Activated CD8-positive, alpha-beta memory T cell treated with anti-CD3 and anti-CD28 coated beads for 36 hours (primary cell): ENCODE results near the gene MARCKSL1. TPM values are rescaled to one million over a fixed set of nuclear protein-coding genes. Genes with fewer than 3 reads are reported as not detected.
"Not testable (repeated sequence)": the region's sequence is repeated elsewhere in the genome, so short reads cannot be mapped to it uniquely, and the experiment has no call there.

Experiments used
- CTCF ChIA-PET: fragments of 350-600 bp; sonication (Branson Sonifier 250); formaldehyde crosslinking; loops from one replicate; lab custom pipeline; 2021; ENCODE audit warnings: antibody characterized with exemption; lab: Charles Lee
- POLR2A ChIA-PET: fragments of 350-600 bp; sonication (Branson Sonifier 250); formaldehyde crosslinking; loops from one replicate; lab custom pipeline; 2021; ENCODE audit warnings: antibody characterized with exemption; lab: Charles Lee
- total RNA-seq, 2 experiments: library from RNA; stranded (reverse); gene quantifications; one replicate each; pipeline ENCODE4 v1.2.3, GENCODE V29; 2021

The MARCKSL1 gene
- total RNA-seq, 2 experiments from 2014 or later = 13.0 to 13.4 TPM

DNA sequence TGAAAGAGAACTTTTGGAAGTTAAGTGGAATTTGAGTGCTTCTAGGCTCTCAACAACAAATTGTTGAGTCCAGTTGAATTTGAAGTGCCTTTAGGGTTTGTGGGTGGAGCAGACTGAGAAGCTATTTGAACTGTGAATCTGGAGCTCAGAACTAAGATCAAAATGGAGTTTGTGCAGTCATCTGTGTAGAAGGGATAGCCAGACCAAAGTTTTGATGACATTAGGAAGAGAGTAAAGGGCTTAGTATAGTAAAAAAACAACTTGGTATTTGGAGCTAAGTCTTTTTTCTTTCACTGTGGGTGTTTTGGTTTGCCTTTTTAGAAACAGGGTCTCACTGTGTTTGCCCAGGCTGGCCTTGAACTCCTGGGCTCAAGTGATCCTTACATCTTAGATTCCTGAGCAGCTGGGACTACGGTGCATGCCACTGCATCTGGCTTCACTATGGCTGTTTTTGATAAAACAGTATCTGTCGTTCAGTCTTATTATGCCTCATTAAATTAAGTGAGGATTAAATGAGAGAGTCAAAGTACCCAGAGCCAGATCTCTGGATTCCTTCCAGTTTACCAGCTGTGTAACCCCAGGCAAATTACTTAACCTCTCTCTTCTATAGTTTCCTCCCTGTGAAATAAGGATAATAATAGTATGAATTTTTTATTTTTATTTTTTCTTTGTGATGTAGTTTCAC lies 24.2 kb downstream of the MARCKSL1 start:
- POLR2A ChIA-PET = no interaction called here
- CTCF ChIA-PET = no interaction called here

DNA sequence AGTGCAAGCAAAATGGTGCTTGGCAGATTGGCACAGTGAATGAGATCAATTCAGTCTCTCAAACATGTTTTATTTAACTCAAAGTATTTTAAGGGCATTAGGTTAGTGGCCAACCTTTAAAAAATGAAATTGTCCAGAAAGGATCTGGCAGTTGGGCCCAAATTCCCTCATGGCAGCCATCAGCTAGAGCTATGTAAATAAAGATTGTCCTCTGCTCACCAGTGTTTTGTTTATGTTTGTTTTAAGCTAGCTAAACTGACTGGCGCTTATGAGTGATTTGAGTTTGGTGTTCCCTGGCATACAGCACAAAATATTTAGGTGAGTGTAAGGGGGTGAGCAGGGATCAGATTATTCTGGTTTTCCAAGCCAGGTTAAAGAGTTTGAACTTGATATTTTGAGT lies 26.1 kb downstream of the MARCKSL1 start:
- ChIA-PET CTCF (interaction anchor here (0.6 kb wide), 2 partner anchors 95 to 1364 kb away, joined by 3 to 4 read pairs; no protein-coding TSS in a partner anchor), POLR2A (interaction anchor here (0.6 kb wide), 1 partner anchor 62 kb away, joined by 5 read pairs; no protein-coding TSS in a partner anchor)

DNA sequence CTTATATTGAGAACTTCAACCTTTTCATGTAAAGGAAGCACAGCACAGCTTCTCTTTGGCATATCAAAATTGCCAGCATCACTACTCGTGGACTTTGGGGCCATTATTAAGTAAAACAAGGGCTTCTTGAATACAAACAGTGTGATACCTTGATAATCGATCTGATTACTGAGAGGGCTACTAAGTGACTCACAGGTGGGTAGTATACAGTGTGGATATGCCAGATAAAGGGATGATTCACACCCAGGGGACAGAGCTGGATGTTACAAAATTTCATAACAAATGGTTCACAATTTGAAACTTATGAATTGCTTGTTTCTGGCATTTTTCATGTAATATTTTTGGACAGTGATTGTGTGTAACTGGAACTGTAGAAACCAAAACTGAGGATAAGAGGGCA lies 28.7 kb downstream of the MARCKSL1 start:
- ChIA-PET CTCF (no interaction called here), POLR2A (interaction anchor here (0.7 to 1.1 kb wide), 4 partner anchors 16 to 101 kb away, joined by 3 to 4 read pairs (median 4); partner anchors contain the start of genes HDAC1 and MARCKSL1)

- ChIA-PET CTCF (no interaction called here), POLR2A (interaction anchor here (0.7 kb wide), 2 partner anchors 8 to 69 kb away, joined by 3 to 6 read pairs; no protein-coding TSS in a partner anchor)
Measured at GRCh38 chr1:32305310-32305709, 30.7 kb downstream of the MARCKSL1 start.

DNA sequence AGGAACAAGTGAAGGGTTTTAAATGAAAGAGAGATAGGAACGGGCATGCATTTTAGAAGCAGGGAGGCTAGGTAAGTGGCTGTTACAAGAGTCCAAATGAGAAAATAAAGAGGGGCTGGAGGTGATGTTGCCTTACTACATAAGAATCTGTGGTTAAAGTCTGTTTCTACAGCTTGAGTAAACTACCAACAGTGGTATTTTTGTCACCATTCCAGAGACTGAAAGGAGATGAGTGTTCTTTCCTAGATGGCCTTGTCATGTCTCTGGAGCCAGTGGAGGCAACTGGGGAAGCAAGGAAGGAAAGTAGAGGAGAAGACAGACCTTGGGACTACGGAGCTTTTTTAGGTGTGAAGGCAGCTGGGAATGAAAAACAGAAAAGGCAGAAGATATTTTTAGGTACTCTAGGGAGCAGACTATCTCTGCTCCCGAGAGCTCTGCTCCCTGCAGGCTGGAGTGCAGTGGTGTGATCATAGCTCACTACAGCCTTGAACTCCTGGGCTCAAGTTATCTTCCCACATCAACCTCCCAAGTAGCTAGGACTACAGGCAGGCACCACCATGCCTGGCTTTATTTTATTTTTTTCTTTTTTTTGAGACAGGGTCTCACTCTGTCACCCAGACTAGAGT lies 31.9 kb downstream of the MARCKSL1 start:
- ChIA-PET POLR2A (interaction anchor here (0.5 to 0.6 kb wide), 4 partner anchors 23 to 55 kb away, joined by 3 to 6 read pairs (median 4); no protein-coding TSS in a partner anchor), CTCF (no interaction called here)

GRCh38 chr1:32303358-32303757 lies 32.7 kb downstream of the MARCKSL1 start:
- CTCF ChIA-PET = no interaction called here
- POLR2A ChIA-PET = interaction anchor here (0.6 kb wide), 1 partner anchor 51 kb away, joined by 3 read pairs; no protein-coding TSS in a partner anchor

DNA sequence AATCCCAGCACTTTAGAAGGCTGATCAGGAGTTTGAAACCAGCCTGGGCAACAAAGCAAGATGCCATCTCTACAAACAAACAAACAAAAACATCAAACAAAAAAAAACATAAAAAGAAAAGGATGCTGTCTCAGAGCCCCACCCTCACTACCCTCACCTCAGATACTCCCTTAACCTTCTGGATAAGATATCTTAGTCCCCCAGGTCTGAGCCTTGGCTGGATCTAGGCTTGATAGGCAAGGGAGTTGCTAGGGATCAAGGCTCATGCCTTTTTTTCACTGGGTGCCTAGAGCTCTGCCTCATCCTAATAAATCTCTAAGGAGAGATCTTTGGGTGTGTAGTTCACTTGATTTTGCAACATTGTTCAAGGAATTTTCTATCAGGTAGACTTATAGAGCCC lies 36.7 kb downstream of the MARCKSL1 start:
- ChIA-PET POLR2A (no interaction called here), CTCF (no interaction called here)

GRCh38 chr1:32298211-32298610 lies 37.8 kb downstream of the MARCKSL1 start:
- POLR2A ChIA-PET = not testable (repeated sequence)
- CTCF ChIA-PET = interaction anchor here (0.7 kb wide), 1 partner anchor 111 kb away, joined by 3 read pairs; no protein-coding TSS in a partner anchor

DNA sequence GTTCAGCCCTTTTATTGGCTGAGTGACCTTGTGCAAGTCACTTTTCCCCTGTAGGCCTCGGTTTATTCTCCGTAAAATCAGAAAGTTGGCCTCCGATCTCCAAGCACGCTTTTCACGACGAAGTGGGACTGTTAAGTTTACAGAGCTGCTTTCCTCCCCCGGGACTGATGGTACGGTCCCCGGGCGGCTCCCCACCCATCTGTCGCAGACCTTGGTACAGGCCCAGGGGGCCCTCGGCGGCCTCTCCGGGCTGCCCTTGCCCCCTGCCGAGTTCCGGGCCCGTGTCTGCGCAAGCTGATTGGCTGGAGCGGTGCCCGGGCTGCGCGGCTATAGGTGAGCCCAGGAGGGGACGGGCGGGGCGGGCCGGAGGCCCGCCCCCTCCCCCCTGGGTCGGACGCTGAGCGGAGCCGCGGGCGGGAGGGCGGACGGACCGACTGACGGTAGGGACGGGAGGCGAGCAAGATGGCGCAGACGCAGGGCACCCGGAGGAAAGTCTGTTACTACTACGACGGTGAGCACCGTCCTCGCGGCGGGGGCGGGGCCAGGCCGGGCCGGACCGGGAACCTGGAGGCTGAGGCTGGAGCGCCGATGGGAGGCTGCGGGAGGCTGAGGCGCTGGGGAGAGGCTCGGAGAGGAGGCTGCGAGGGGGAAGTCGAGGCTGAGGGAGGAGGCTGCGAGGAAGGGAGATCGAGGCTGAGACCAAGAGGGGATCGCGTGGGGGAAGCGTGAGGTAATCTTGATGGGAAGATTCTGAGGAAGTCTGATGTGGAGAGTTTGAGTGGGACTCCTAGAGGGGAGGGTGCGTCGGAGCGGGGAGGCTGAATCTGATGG lies 44.1 kb downstream of the MARCKSL1 start, which contains the start of gene HDAC1:
TSS of gene HDAC1 (plus strand) at position 376 of the 831 bp plus-strand sequence. CDS start at position 463, 87 bp downstream.
- ChIA-PET CTCF (interaction anchor here (0.7 to 1.4 kb wide), 6 partner anchors 9 to 76 kb away, joined by 3 to 4 read pairs (median 3); no protein-coding TSS in a partner anchor), POLR2A (interaction anchor here (0.5 to 1.8 kb wide), 15 partner anchors 9 to 670 kb away, joined by 3 to 13 read pairs (median 4); partner anchors contain the start of genes LCK, MARCKSL1 and TXLNA)

- POLR2A ChIA-PET = interaction anchor here (0.6 to 1.8 kb wide), 15 partner anchors 9 to 360 kb away, joined by 3 to 13 read pairs (median 4); partner anchors contain the start of genes LCK, MARCKSL1 and TXLNA
- CTCF ChIA-PET = interaction anchor here (0.7 to 1.6 kb wide), 8 partner anchors 8 to 85 kb away, joined by 3 to 4 read pairs (median 3); partner anchors contain the start of gene LCK
Measured at GRCh38 chr1:32291145-32291707, 44.8 kb downstream of the MARCKSL1 start.

DNA sequence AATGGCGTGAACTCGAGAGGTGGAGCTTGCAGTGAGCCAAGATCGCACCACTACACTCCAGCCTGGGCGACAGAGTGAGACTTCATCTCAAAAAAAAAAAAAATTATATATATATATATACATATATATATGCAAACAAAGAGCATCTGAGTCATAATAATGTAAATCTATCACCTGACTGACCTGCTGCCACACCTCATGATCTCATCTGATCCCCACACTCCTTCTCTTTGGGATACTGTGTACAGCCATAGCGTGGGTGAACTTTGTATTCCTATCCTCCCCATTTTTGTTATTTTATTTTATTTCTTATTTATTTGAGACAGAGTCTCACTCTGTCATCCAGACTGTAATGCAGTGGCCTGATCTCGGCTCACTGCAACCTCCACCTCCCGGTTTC lies 46.8 kb downstream of the MARCKSL1 start:
- POLR2A ChIA-PET = interaction anchor here (1.0 kb wide), 1 partner anchor 48 kb away, joined by 4 read pairs; no protein-coding TSS in a partner anchor
- CTCF ChIA-PET = no interaction called here

DNA sequence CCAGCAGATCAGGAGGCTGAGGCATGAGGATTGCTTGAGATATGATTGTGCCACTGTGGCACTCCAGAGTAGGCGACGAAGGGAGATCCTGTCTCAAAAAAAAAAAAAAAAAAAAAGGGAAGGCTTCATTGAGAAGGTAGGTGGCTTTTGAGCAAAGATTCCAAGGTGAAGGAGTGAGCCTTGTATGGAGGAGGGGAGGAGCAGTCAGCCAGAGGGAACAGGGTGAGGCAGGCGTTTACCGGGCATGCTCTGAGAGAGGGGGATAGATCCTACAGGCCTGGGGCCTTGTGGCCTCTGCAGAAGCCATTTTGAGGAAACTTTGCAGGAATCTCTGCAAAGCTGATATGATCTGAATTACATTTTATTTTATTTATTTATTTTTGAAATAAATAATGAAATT lies 49.3 kb downstream of the MARCKSL1 start:
- ChIA-PET POLR2A (no interaction called here), CTCF (interaction anchor here (0.7 kb wide), 2 partner anchors 60 to 209 kb away, joined by 3 to 6 read pairs; no protein-coding TSS in a partner anchor)

DNA sequence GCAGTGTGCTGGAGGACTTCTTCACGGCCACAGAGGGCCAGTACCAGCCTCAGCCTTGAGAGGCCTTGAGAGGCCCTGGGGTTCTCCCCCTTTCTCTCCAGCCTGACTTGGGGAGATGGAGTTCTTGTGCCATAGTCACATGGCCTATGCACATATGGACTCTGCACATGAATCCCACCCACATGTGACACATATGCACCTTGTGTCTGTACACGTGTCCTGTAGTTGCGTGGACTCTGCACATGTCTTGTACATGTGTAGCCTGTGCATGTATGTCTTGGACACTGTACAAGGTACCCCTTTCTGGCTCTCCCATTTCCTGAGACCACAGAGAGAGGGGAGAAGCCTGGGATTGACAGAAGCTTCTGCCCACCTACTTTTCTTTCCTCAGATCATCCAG lies 50.4 kb downstream of the MARCKSL1 start:
- ChIA-PET CTCF (no interaction called here), POLR2A (no interaction called here)

- CTCF ChIA-PET = interaction anchor here (1.2 kb wide), 1 partner anchor 25 kb away, joined by 3 read pairs; no protein-coding TSS in a partner anchor
- POLR2A ChIA-PET = not testable (repeated sequence)
Measured at GRCh38 chr1:32284777-32285176, 51.3 kb downstream of the MARCKSL1 start.

Other genes with a start within 250 kb of the MARCKSL1 start
- 10 to 100 TPM; 89.6 to 97.1 TPM for gene KPNA6, start 228.2 kb downstream of the MARCKSL1 start, total RNA-seq
- 100 to 1,000 TPM; 100 to 103 TPM for gene TXLNA, start 156.6 kb downstream of the MARCKSL1 start, total RNA-seq
- gene CCDC28B, start 135.6 kb downstream of the MARCKSL1 start, total RNA-seq = 10 to 100 TPM; 20.6 to 23.3 TPM
- gene IQCC, start 130.6 kb downstream of the MARCKSL1 start, total RNA-seq = 1 to 10 TPM; 5.8 to 6.3 TPM
- gene DCDC2B, start 127.1 kb downstream of the MARCKSL1 start, total RNA-seq = under 1 TPM in 1 of 2 experiments, not detected in 1; 0.21 TPM
- 10 to 100 TPM in 1 of 2 experiments, 1 to 10 TPM in 1; 9.2 to 12.0 TPM for gene TMEM234, start 113.9 kb downstream of the MARCKSL1 start, total RNA-seq
- 100 to 1,000 TPM; 387 to 402 TPM for gene EIF3I, start 113.8 kb downstream of the MARCKSL1 start, total RNA-seq
- gene FAM167B, start 89.0 kb downstream of the MARCKSL1 start, total RNA-seq = under 1 TPM in 1 of 2 experiments, not detected in 1; 0.40 TPM
- 100 to 1,000 TPM; 279 to 294 TPM for gene LCK, start 85.0 kb downstream of the MARCKSL1 start, total RNA-seq
- gene HDAC1, start 44.1 kb downstream of the MARCKSL1 start, total RNA-seq = 100 to 1,000 TPM; 159 to 160 TPM
- 1 to 10 TPM; 2.7 to 3.1 TPM for gene FAM229A, start 26.3 kb upstream of the MARCKSL1 start, total RNA-seq
- under 1 TPM; 0.36 to 0.67 TPM for gene TSSK3, start 26.3 kb upstream of the MARCKSL1 start, total RNA-seq
- 10 to 100 TPM; 29.2 to 34.8 TPM for gene BSDC1, start 58.2 kb upstream of the MARCKSL1 start, total RNA-seq
- not detected for gene ZBTB8B, start 128.8 kb upstream of the MARCKSL1 start, total RNA-seq
- gene ZBTB8A, start 203.2 kb upstream of the MARCKSL1 start, total RNA-seq = under 1 TPM; 0.17 to 0.27 TPM